ENCODE measurements around the gene FRMD8.

DNA sequence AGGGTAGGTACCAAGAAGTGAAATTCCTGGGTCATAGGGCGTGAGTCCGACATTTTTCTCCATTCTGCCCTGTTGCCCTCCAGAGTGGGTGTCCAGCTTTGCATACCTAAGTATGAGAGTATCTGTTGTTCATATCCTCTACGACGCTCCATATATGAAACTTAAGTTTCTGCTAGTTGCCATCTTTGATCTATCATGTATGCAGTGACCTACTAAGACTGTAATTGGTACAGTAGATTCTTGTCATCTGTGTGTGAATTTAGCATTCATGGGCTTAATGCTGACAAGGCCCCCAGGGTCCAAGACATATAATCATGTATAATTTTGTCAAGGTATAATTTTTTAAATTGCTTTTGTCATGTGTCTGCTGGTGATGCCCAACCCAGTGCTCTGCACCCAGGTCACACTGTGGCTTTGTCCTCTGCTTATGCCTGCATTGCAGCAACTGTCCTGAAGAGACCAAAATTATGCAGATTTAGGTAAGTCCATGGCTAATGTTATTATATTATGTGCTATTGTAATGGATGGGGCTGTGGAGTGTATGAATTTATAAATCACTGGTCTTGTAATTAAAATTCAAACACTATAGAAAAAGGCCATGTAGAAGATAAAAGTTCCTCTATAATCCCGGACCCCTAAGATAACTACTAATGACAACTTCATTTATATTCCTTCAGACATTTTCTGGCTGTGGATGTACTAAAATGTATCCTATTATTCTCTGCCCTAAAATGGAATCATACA lies 48.4 kb downstream of the FRMD8 start:
- TF ChIP-seq, protein P1, sequence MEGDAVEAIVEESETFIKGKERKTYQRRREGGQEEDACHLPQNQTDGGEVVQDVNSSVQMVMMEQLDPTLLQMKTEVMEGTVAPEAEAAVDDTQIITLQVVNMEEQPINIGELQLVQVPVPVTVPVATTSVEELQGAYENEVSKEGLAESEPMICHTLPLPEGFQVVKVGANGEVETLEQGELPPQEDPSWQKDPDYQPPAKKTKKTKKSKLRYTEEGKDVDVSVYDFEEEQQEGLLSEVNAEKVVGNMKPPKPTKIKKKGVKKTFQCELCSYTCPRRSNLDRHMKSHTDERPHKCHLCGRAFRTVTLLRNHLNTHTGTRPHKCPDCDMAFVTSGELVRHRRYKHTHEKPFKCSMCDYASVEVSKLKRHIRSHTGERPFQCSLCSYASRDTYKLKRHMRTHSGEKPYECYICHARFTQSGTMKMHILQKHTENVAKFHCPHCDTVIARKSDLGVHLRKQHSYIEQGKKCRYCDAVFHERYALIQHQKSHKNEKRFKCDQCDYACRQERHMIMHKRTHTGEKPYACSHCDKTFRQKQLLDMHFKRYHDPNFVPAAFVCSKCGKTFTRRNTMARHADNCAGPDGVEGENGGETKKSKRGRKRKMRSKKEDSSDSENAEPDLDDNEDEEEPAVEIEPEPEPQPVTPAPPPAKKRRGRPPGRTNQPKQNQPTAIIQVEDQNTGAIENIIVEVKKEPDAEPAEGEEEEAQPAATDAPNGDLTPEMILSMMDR (IDR thresholded peaks at IDR 0.05) = no peak
- TF ChIP-seq POLR2AphosphoS5 (IDR thresholded peaks at IDR 0.05; ENCODE audit: insufficient read depth in 1 of 2, low read depth in 1 of 2) (no peak), POLR2A (IDR thresholded peaks at IDR 0.05) (no peak)
